HCT116 (cell line): ENCODE measurements around the gene SLBP. TPM values are rescaled to one million over a fixed set of nuclear protein-coding genes. Genes with fewer than 3 reads are reported as not detected.

ENCODE experiments used
- ATAC-seq: fragments of 200-7000 bp; cut with Tn5 transposase; 2 replicates; pipeline ENCODE4 v1.9.1; 2020; ENCODE audit warnings: mild to moderate bottlenecking, moderate library complexity
- BruUV-seq: library from RNA; stranded (reverse); fragments of 400-500 nt; replicated peaks from 2 replicates; lab custom pipeline; 2021; lab: Mats Ljungman, UMichigan
- CTCF ChIA-PET: fragments of 300-600 bp; sonication (Branson Sonifier 250); formaldehyde crosslinking; loops from one replicate; lab custom pipeline; 2021; ENCODE audit warnings: antibody characterized with exemption; lab: Charles Lee
- POLR2A ChIA-PET: fragments of 300-600, 350-600 bp; sonication (Branson Sonifier 250); formaldehyde crosslinking; loops from one replicate; lab custom pipeline; 2021; ENCODE audit warnings: antibody characterized with exemption; lab: Charles Lee
- RAD21 ChIA-PET, 2 experiments: fragments of 300-600 bp; sonication (Branson Sonifier 250); formaldehyde crosslinking; loops; one replicate each; lab custom pipeline; 2023; ENCODE audit warnings: low total read pairs in 2 of 2; ENCODE audit not compliant: uncharacterized antibody in 2 of 2, unreplicated experiment in 2 of 2, low non-redundant PET in 1 of 2; lab: Charles Lee
- DNase-seq: peaks from one replicate; pipeline ENCODE4 v3.0.0-alpha.2; 2010; ENCODE audit warnings: low read depth, low spot score
- H2AFZ ChIP-seq: fragments of 200-600 bp; shearing (Covaris generic), sonication (generic); 2 replicates; pipeline ENCODE4 v1.6.1; 2017; ENCODE audit warnings: low read depth, mixed run types, mixed read lengths, antibody characterized with exemption, low read length; ENCODE audit not compliant: poor library complexity, severe bottlenecking
- H3K27ac ChIP-seq: 2 replicates; pipeline ENCODE4 v1.5.1; 2012; ENCODE audit warnings: low read depth, low read length
- H3K27me3 ChIP-seq: fragments of 200-600 bp; sonication (generic); 2 replicates; pipeline ENCODE4 v1.6.1; 2016; ENCODE audit warnings: mixed run types, low read length, mixed read lengths; ENCODE audit not compliant: insufficient read depth
- H3K36me3 ChIP-seq, 2 experiments: fragments of 200-500 bp in 1 of 2; fragments of 200-600 bp in 1 of 2; sonication (Bioruptor generic) in 1 of 2; sonication (generic) in 1 of 2; 2 replicates each; pipeline versions ENCODE4 v1.5.1 to v1.6.1; 2014 to 2016; ENCODE audit warnings: low read length in 2 of 2, inconsistent platforms in 1 of 2, mixed read lengths in 1 of 2, mixed run types in 1 of 2; ENCODE audit not compliant: insufficient read depth in 2 of 2, control insufficient read depth in 1 of 2
- H3K4me1 ChIP-seq, 2 experiments: fragments of 200-600 bp in 1 of 2; sonication (generic) in 1 of 2; 2 replicates each; pipeline versions ENCODE4 v1.5.1 to v1.6.1; 2012 to 2017; ENCODE audit warnings: low read length in 2 of 2, inconsistent platforms in 1 of 2, mild to moderate bottlenecking in 1 of 2, mixed read lengths in 1 of 2, mixed run types in 1 of 2, moderate library complexity in 1 of 2; ENCODE audit not compliant: insufficient read depth in 2 of 2, control insufficient read depth in 1 of 2
- H3K4me2 ChIP-seq: fragments of 200-600 bp; sonication (generic); 2 replicates; pipeline ENCODE4 v1.6.1; 2017; ENCODE audit warnings: mixed run types, low read length, mixed read lengths
- H3K4me3 ChIP-seq, 2 experiments: fragments of 200-600 bp in 1 of 2; sonication (generic) in 1 of 2; replicated peaks in 1 of 2; 2 replicates each; pipeline ENCODE4 v1.5.1; 2011 to 2016; ENCODE audit warnings: low read length in 2 of 2, control low read depth in 1 of 2, low read depth in 1 of 2, mild to moderate bottlenecking in 1 of 2, mixed read lengths in 1 of 2, mixed run types in 1 of 2
- H3K79me2 ChIP-seq: fragments of 200-600 bp; sonication (generic); 2 replicates; pipeline ENCODE4 v1.6.1; 2017; ENCODE audit warnings: mild to moderate bottlenecking, mixed run types, low read length, moderate library complexity, mixed read lengths; ENCODE audit not compliant: insufficient read depth
- H3K9ac ChIP-seq: fragments of 200-600 bp; sonication (generic); 2 replicates; pipeline ENCODE4 v1.6.1; 2016; ENCODE audit warnings: low read length, mixed read lengths
- H3K9me2 ChIP-seq: fragments of 200-600 bp; sonication (generic), shearing (Covaris generic); 2 replicates; pipeline ENCODE4 v1.6.1; 2017; ENCODE audit warnings: mixed run types, mild to moderate bottlenecking, moderate library complexity; ENCODE audit not compliant: insufficient read depth
- H3K9me3 ChIP-seq, 2 experiments: fragments of 200-500 bp in 1 of 2; fragments of 200-600 bp in 1 of 2; sonication (Bioruptor generic) in 1 of 2; sonication (generic) in 1 of 2; 2 replicates each; pipeline ENCODE4 v1.6.1; 2014 to 2017; ENCODE audit warnings: low read length in 2 of 2, mixed read lengths in 2 of 2, inconsistent platforms in 1 of 2, low read depth in 1 of 2, mild to moderate bottlenecking in 1 of 2, mixed run types in 1 of 2, moderate library complexity in 1 of 2; ENCODE audit not compliant: control insufficient read depth in 1 of 2, insufficient read depth in 1 of 2
- H4K20me1 ChIP-seq: fragments of 200-600 bp; sonication (generic), shearing (Covaris generic); 2 replicates; pipeline ENCODE4 v1.6.1; 2017; ENCODE audit warnings: mixed run types, mild to moderate bottlenecking, moderate library complexity; ENCODE audit not compliant: insufficient read depth
- CEBPB ChIP-seq: IDR thresholded peaks from 2 replicates; pipeline ENCODE4 v1.6.1; 2012; ENCODE audit warnings: low read depth
- EGR1 ChIP-seq: IDR thresholded peaks from 2 replicates; pipeline ENCODE4 v1.6.1; 2012; ENCODE audit warnings: low read depth
- ELF1 ChIP-seq: IDR thresholded peaks from 2 replicates; pipeline ENCODE4 v1.6.1; 2012; ENCODE audit warnings: low read depth, borderline replicate concordance
- EZH2 ChIP-seq: fragments of 200-600 bp; sonication (generic); IDR thresholded peaks from 2 replicates; pipeline ENCODE4 v1.6.1; 2017; ENCODE audit warnings: antibody characterized with exemption, mixed run types
- EZH2phosphoT487 ChIP-seq: fragments of 200-600 bp; IDR thresholded peaks from 2 replicates; pipeline ENCODE4 v1.6.1; 2018; ENCODE audit warnings: antibody characterized with exemption, borderline replicate concordance
- FOSL1 ChIP-seq: IDR thresholded peaks from 2 replicates; pipeline ENCODE4 v1.6.1; 2012; ENCODE audit warnings: low read depth
- POLR2A ChIP-seq: IDR thresholded peaks from 2 replicates; pipeline ENCODE4 v1.7.0; 2011; ENCODE audit warnings: borderline replicate concordance; ENCODE audit not compliant: insufficient read depth, insufficient read length; ENCODE audit errors: extremely low read depth
- POLR2AphosphoS5 ChIP-seq: IDR thresholded peaks from 2 replicates; pipeline ENCODE4 v1.6.1; 2011; ENCODE audit warnings: mild to moderate bottlenecking, low read depth, low read length, moderate library complexity
- RAD21 ChIP-seq: IDR thresholded peaks from 2 replicates; pipeline ENCODE4 v1.6.1; 2012; ENCODE audit warnings: low read depth, mild to moderate bottlenecking
- SIN3A ChIP-seq: IDR thresholded peaks from 2 replicates; pipeline ENCODE4 v1.6.1; 2012; ENCODE audit warnings: low read depth
- SP1 ChIP-seq: IDR thresholded peaks from 2 replicates; pipeline ENCODE4 v1.6.1; 2012; ENCODE audit warnings: low read depth
- SRF ChIP-seq: IDR thresholded peaks from 2 replicates; pipeline ENCODE4 v1.6.1; 2012; ENCODE audit warnings: low read depth
- YY1 ChIP-seq: IDR thresholded peaks from 2 replicates; pipeline ENCODE4 v1.6.1; 2011; ENCODE audit warnings: low read length, low read depth, moderate library complexity, mild to moderate bottlenecking; ENCODE audit not compliant: insufficient replicate concordance; ENCODE audit errors: extremely low read depth
- ZFX ChIP-seq: fragments of 450-650 bp; IDR thresholded peaks from 2 replicates; pipeline ENCODE4 v1.6.1; 2017
- ZNF274 ChIP-seq: fragments of 200-500 bp; sonication (Bioruptor generic); IDR thresholded peaks from 2 replicates; pipeline ENCODE4 v1.6.1; 2014; ENCODE audit warnings: mild to moderate bottlenecking, low read depth, low read length, inconsistent platforms
- intact Hi-C: fragments of 100-400 bp; cut with micrococcal nuclease; formaldehyde crosslinking; loops from 2 replicates; pipeline ENCODE4 v1.10.0; 2022
- total RNA-seq: library from RNA; stranded (reverse); gene quantifications from one replicate; pipeline ENCODE4 v1.2.1, GENCODE V29; 2021; ENCODE audit not compliant: unreplicated experiment
- TF ChIP-seq, protein P1 (sequence below): IDR thresholded peaks from 2 replicates; pipeline ENCODE4 v1.6.1; 2012
- TF ChIP-seq, protein P2 (sequence below): IDR thresholded peaks from 2 replicates; pipeline ENCODE4 v1.6.1; 2012; ENCODE audit warnings: low read depth
- TF ChIP-seq, protein P3 (sequence below), 3 experiments: fragments of 200-600 bp in 1 of 3; sonication (generic) in 1 of 3; IDR thresholded peaks in 2 of 3; conservative IDR thresholded peaks in 1 of 3; 2 replicates each; pipeline ENCODE4 v1.5.1; 2012 to 2017; ENCODE audit warnings: low read depth in 2 of 3, low read length in 2 of 3, antibody characterized with exemption in 1 of 3, borderline replicate concordance in 1 of 3, control low read depth in 1 of 3, mild to moderate bottlenecking in 1 of 3, mixed read lengths in 1 of 3, mixed run types in 1 of 3, moderate library complexity in 1 of 3; ENCODE audit not compliant: insufficient read depth in 1 of 3
- TF ChIP-seq, protein P4 (sequence below): IDR thresholded peaks from 2 replicates; pipeline ENCODE4 v1.6.1; 2011; ENCODE audit warnings: mild to moderate bottlenecking, low read length, moderate library complexity; ENCODE audit not compliant: insufficient replicate concordance; ENCODE audit errors: extremely low read depth
- TF ChIP-seq, protein P5 (sequence below): IDR thresholded peaks from 2 replicates; pipeline ENCODE4 v1.6.1; 2012

SLBP gene
- total RNA-seq, 1 experiment from 2014 or later: 101 TPM

- H2AFZ ChIP-seq: no peak overlapping the region
- H3K9me2 ChIP-seq: no peaks in the 10 kb centered on the region
- peaks cover 12 to 19% of the 10 kb centered on the region in 2 experiments for H3K4me1 ChIP-seq
- RAD21 ChIA-PET: no interaction called here
- H3K27me3 ChIP-seq: no peaks in the 10 kb centered on the region
- CTCF ChIA-PET: no interaction called here
- H4K20me1 ChIP-seq: no peaks in the 10 kb centered on the region
- ATAC-seq (no peak), DNase-seq (no peak)
- TF ChIP-seq ZFX (no peak), POLR2A (no peak), ELF1 (no peak), YY1 (no peak), FOSL1 (no peak), POLR2AphosphoS5 (no peak), EGR1 (no peak), SIN3A (no peak), SP1 (no peak), SRF (no peak), CEBPB (no peak), EZH2 (no peak), RAD21 (no peak), ZNF274 (no peak), EZH2phosphoT487 (no peak)
- TF ChIP-seq, protein P1, sequence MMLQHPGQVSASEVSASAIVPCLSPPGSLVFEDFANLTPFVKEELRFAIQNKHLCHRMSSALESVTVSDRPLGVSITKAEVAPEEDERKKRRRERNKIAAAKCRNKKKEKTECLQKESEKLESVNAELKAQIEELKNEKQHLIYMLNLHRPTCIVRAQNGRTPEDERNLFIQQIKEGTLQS: no peak
- TF ChIP-seq, protein P2, sequence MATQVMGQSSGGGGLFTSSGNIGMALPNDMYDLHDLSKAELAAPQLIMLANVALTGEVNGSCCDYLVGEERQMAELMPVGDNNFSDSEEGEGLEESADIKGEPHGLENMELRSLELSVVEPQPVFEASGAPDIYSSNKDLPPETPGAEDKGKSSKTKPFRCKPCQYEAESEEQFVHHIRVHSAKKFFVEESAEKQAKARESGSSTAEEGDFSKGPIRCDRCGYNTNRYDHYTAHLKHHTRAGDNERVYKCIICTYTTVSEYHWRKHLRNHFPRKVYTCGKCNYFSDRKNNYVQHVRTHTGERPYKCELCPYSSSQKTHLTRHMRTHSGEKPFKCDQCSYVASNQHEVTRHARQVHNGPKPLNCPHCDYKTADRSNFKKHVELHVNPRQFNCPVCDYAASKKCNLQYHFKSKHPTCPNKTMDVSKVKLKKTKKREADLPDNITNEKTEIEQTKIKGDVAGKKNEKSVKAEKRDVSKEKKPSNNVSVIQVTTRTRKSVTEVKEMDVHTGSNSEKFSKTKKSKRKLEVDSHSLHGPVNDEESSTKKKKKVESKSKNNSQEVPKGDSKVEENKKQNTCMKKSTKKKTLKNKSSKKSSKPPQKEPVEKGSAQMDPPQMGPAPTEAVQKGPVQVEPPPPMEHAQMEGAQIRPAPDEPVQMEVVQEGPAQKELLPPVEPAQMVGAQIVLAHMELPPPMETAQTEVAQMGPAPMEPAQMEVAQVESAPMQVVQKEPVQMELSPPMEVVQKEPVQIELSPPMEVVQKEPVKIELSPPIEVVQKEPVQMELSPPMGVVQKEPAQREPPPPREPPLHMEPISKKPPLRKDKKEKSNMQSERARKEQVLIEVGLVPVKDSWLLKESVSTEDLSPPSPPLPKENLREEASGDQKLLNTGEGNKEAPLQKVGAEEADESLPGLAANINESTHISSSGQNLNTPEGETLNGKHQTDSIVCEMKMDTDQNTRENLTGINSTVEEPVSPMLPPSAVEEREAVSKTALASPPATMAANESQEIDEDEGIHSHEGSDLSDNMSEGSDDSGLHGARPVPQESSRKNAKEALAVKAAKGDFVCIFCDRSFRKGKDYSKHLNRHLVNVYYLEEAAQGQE: no peak
- TF ChIP-seq, protein P3, sequence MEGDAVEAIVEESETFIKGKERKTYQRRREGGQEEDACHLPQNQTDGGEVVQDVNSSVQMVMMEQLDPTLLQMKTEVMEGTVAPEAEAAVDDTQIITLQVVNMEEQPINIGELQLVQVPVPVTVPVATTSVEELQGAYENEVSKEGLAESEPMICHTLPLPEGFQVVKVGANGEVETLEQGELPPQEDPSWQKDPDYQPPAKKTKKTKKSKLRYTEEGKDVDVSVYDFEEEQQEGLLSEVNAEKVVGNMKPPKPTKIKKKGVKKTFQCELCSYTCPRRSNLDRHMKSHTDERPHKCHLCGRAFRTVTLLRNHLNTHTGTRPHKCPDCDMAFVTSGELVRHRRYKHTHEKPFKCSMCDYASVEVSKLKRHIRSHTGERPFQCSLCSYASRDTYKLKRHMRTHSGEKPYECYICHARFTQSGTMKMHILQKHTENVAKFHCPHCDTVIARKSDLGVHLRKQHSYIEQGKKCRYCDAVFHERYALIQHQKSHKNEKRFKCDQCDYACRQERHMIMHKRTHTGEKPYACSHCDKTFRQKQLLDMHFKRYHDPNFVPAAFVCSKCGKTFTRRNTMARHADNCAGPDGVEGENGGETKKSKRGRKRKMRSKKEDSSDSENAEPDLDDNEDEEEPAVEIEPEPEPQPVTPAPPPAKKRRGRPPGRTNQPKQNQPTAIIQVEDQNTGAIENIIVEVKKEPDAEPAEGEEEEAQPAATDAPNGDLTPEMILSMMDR (IDR thresholded peaks at IDR 0.05 in 2 of 3, conservative IDR thresholded peaks at IDR 0.05 in 1 of 3; ENCODE audit: borderline replicate concordance in 1 of 3, insufficient read depth in 1 of 3, low read depth in 2 of 3, low read length in 2 of 3): no peak
- TF ChIP-seq, protein P4, sequence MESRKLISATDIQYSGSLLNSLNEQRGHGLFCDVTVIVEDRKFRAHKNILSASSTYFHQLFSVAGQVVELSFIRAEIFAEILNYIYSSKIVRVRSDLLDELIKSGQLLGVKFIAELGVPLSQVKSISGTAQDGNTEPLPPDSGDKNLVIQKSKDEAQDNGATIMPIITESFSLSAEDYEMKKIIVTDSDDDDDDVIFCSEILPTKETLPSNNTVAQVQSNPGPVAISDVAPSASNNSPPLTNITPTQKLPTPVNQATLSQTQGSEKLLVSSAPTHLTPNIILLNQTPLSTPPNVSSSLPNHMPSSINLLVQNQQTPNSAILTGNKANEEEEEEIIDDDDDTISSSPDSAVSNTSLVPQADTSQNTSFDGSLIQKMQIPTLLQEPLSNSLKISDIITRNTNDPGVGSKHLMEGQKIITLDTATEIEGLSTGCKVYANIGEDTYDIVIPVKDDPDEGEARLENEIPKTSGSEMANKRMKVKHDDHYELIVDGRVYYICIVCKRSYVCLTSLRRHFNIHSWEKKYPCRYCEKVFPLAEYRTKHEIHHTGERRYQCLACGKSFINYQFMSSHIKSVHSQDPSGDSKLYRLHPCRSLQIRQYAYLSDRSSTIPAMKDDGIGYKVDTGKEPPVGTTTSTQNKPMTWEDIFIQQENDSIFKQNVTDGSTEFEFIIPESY: no peak
- TF ChIP-seq, protein P5, sequence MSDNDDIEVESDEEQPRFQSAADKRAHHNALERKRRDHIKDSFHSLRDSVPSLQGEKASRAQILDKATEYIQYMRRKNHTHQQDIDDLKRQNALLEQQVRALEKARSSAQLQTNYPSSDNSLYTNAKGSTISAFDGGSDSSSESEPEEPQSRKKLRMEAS: no peak
- no TSS peak for BruUV-seq
- no peaks in the 10 kb centered on the region for H3K9me3 ChIP-seq
- H3K4me2 ChIP-seq: peak overlapping the region; percentile 25; the same call in 1 of the 2 replicates
- POLR2A ChIA-PET: no interaction called here
- H3K9ac ChIP-seq: no peak overlapping the region
- no peak overlapping the region for H3K4me3 ChIP-seq
- H3K79me2 ChIP-seq: no peaks in the 10 kb centered on the region
- no peaks in the 10 kb centered on the region for H3K36me3 ChIP-seq
- H3K27ac ChIP-seq: no peak overlapping the region
- intact Hi-C loops: no loop called here
Observed at GRCh38 chr4:1658146-1658545, 54.0 kb downstream of the SLBP start.
